Activated CD4-positive, alpha-beta T cell treated with anti-CD3 and anti-CD28 coated beads, Interleukin-2, amount 10 ng/mL, durations not matched to agents 24 days and 14 days (primary cell): Measurements from ENCODE around the gene KLHL30. TPM values are rescaled to one million over a fixed set of nuclear protein-coding genes. Genes with fewer than 3 reads are reported as not detected.
"Not testable (repeated sequence)": the region's sequence is repeated elsewhere in the genome, so short reads cannot be mapped to it uniquely, and the experiment has no call there.

Experiments used
- DNase-seq: peaks from one replicate; pipeline ENCODE4 v3.0.0; 2022
- H3K27ac Mint-ChIP-seq: one replicate; pipeline ENCODE4 v1.8.0; 2022; ENCODE audit warnings: mild to moderate bottlenecking, mixed read lengths
- H3K27me3 Mint-ChIP-seq: one replicate; pipeline ENCODE4 v1.8.0; 2022; ENCODE audit warnings: mixed read lengths
- H3K36me3 Mint-ChIP-seq: one replicate; pipeline ENCODE4 v1.8.0; 2022; ENCODE audit warnings: low read depth, mild to moderate bottlenecking, mixed read lengths
- H3K4me1 Mint-ChIP-seq: one replicate; pipeline ENCODE4 v1.8.0; 2021; ENCODE audit warnings: mixed read lengths
- H3K4me3 Mint-ChIP-seq: one replicate; pipeline ENCODE4 v1.8.0; 2022; ENCODE audit warnings: mild to moderate bottlenecking, moderate library complexity, mixed read lengths
- H3K9me3 Mint-ChIP-seq: one replicate; pipeline ENCODE4 v1.8.0; 2021; ENCODE audit warnings: mixed read lengths
- intact Hi-C: fragments of 100-400 bp; cut with micrococcal nuclease; formaldehyde crosslinking; loops from one replicate; pipeline ENCODE4 v1.15.1; 2023
- total RNA-seq: library from RNA; stranded (reverse); gene quantifications from 2 replicates; pipeline ENCODE4 v1.2.3, GENCODE V29; 2022

KLHL30 gene
- total RNA-seq, 1 donor from 2014 or later, result not detected

DNA sequence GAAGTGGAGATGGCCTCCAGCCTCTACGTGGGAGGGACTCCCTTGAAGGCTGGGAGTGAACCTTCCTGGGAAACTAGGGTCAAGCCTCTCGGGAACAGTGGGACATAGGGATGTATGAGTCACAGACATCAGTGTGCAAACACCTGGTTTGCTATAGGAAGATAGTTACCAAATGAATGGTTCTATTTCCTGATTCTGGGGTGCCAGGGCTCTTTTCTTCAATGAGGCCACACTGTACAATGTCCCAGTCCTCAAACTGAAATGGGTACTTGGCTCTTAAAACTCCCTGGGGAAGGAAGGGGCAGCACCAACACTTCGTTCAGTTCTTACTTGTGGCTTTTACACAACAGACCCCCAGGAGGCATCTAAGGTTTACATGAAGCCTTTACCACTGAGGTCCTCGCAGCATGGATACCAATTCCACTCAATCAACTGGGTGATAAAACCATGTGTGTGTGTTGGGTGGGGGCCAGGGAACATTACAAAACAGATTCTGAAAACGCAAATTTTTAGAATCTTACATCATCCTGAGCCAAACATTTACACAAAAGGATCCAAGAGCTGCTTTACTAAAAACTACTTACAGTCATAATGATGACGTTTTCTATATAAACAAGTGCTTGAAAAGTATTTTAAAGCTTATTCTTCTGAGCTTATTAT, 30.7 kb downstream of the KLHL30 start:
- Mint-ChIP-seq H3K4me1 (no peaks in the 10 kb centered on the region), H3K4me3 (no peak overlapping the region), H3K27ac (no peak overlapping the region)

DNA sequence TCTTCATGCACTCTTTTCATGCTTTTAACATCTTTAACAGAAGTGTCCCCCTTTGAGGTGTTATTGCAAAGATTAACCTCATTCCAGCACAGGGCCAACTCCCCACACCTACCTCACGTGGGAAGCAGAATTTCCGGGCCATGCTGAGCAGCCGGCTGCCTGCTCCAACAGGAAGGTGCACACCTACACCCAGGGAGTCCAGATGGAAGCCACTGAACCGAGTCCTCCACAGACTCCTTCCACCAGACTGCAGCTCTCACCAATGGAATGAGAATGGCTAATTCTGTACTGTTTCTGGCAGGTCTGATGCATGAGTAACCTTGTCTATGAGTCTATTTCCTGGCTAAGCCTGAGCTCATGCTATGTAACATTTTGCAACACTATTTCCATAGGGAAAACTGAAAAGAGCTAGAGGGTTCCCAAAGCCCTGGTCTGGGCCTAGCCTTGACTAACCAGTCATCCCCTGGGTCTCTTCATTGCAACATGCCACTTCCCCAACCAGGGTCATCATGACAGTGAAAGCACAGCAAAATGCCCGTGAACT, 31.3 kb downstream of the KLHL30 start:
- intact Hi-C loops, result no loop called here
- Mint-ChIP-seq H3K4me3 (no peak overlapping the region), H3K27ac (no peak overlapping the region), H3K27me3 (peaks cover 5% of the 10 kb centered on the region), H3K4me1 (no peaks in the 10 kb centered on the region), H3K9me3 (no peaks in the 10 kb centered on the region), H3K36me3 (peaks cover 34% of the 10 kb centered on the region)
- DNase-seq, result no peak

More for the DNA sequence above, 30.7 kb downstream of the KLHL30 start:
- Mint-ChIP-seq H3K36me3 (peaks cover 34% of the 10 kb centered on the region), H3K9me3 (no peaks in the 10 kb centered on the region), H3K27me3 (peaks cover 9% of the 10 kb centered on the region)
- DNase-seq, result no peak
- intact Hi-C loops, result no loop called here

DNA sequence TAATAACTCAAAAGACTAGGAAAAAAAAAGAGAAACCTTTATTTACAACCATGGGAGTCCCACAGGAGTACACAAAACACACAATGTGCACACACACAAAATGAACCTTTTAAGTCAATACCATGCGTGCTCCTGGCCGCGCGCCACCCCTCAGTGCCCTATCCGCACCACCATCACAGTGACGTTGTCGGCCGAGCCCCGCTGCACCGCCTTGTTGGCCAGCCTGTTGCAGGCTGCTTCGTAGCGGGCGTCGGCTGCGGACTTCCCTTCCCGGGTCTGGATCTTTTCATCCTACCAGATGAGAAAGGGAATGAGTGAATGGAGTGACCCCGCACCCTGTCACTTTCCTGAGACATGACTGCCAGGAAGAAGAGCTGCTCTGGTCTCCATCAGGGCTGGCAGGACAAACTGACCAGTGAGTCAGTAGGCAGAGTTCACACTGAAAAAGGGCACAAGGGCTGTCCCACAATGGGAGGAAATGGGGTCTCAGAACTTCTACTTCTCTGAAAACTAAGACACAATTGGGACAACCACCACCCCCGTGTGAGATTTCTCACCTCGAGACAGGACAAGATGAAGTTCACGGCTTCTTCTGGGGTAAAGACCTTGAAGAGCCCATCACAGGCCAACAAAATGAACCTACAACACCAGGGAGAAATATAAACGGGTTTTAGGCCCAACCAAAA, 32.1 kb downstream of the KLHL30 start:
- no peaks in the 10 kb centered on the region for H3K9me3 Mint-ChIP-seq
- H3K27ac Mint-ChIP-seq, result peak overlapping the region; percentile 15
- intact Hi-C loops, result no loop called here
- H3K4me3 Mint-ChIP-seq, result no peak overlapping the region
- no peaks in the 10 kb centered on the region for H3K27me3 Mint-ChIP-seq
- no peak for DNase-seq
- H3K36me3 Mint-ChIP-seq, result peaks cover 34% of the 10 kb centered on the region
- no peaks in the 10 kb centered on the region for H3K4me1 Mint-ChIP-seq

DNA sequence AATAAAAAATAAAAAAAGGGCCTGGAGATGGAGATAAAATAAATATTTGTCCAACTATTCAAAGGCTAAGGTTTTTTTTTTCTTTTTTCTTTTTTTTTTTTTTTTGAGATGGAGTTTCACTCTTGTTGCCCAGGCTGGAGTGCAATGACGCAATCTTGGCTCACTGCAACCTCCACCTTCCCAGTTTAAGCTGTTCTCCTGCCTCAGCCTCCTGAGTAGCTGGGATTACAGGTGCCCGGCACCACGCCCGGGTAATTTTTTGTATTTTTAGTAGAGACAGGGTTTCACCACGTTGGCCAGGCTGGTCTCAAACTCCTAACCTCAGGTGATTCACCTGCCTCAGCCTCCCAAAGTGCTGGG, 32.6 kb downstream of the KLHL30 start:
- H3K9me3 Mint-ChIP-seq, H3K27me3 Mint-ChIP-seq, intact Hi-C loops, H3K27ac Mint-ChIP-seq, DNase-seq, H3K4me1 Mint-ChIP-seq, H3K4me3 Mint-ChIP-seq: not testable (repeated sequence)
- H3K36me3 Mint-ChIP-seq, result peaks cover 37% of the 10 kb centered on the region

DNA sequence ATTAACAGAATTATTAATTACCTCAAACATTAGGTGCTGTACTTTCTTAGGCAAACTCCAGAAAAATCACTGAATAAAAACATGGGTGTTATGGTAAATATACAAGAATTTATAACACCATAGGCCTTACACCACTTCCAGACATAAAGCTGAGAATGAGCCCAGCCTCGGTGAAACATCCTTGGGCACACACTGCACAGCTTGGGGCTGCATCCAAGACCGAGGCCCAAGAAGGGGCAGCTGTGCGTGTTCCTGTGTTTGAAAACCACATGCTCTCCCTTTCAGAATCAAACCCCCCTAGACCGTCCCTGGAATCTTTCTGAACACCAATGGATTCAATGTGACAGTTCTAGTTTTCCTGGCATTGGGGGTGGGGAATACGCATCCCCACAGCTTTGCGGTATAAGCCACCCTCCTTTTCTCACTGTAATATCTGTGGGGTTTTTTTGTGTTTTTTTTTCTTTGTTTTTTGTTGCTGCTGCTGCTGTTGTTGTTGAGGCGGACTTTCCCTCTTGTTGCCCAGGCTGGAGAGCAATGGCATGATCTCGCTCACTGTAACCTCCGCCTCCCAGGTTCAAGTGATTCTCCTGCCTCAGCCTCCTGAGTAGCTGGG, 33.2 kb downstream of the KLHL30 start:
- H3K36me3 Mint-ChIP-seq, result peaks cover 41% of the 10 kb centered on the region
- DNase-seq, result no peak
- no peaks in the 10 kb centered on the region for H3K9me3 Mint-ChIP-seq
- H3K4me1 Mint-ChIP-seq, result no peaks in the 10 kb centered on the region
- H3K27ac Mint-ChIP-seq, result no peak overlapping the region
- H3K27me3 Mint-ChIP-seq, result no peaks in the 10 kb centered on the region
- intact Hi-C loops, result no loop called here
- no peak overlapping the region for H3K4me3 Mint-ChIP-seq

DNA sequence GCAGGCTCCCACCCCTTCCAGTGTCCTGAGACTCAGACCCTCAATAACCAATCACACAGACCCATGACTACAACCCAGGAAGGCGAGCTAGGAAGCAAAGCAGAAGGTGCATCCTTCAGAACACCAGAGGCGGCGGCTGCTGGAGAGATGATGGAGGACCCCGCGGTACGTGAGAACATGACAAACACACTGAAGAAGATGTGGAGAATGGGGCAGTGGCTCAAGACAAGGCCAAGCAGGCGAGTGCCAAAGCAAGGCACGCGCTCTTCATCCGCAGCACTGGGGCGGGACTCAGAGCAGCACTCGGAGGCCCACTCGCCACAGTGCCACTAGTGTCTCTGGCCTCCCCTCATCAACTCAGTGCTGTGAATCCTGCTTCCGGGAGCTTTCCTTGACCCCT, 34.0 kb downstream of the KLHL30 start:
- Mint-ChIP-seq H3K9me3 (no peaks in the 10 kb centered on the region), H3K36me3 (peaks cover 47% of the 10 kb centered on the region), H3K27ac (no peak overlapping the region)

DNA sequence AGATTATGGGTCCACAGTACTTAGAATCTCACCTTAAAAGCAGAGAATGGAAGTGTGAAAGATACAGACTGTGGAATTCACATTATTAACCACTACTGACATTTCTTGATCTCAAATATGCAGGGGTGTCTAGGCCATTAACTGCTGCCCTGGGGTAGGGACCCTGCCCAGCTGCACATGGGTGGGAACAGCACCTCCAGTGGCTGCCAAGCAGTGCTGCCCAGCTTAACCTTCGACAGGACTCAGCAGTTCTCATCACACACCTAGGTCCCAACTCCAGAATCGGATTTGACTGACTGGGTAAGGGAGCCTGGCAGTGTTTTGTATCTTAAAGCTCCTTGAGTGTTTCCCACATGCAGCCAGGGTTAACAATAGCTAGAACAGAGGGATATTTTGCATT, 35.2 kb downstream of the KLHL30 start:
- Mint-ChIP-seq H3K9me3 (no peaks in the 10 kb centered on the region), H3K36me3 (peaks cover 50% of the 10 kb centered on the region), H3K27me3 (no peaks in the 10 kb centered on the region), H3K27ac (no peak overlapping the region), H3K4me1 (no peaks in the 10 kb centered on the region), H3K4me3 (no peak overlapping the region)
- intact Hi-C loops, result no loop called here
- no peak for DNase-seq

More for the DNA sequence above, 34.0 kb downstream of the KLHL30 start:
- Mint-ChIP-seq H3K4me1 (no peaks in the 10 kb centered on the region), H3K27me3 (no peaks in the 10 kb centered on the region), H3K4me3 (no peak overlapping the region)
- no peak for DNase-seq
- intact Hi-C loops, result no loop called here

DNA sequence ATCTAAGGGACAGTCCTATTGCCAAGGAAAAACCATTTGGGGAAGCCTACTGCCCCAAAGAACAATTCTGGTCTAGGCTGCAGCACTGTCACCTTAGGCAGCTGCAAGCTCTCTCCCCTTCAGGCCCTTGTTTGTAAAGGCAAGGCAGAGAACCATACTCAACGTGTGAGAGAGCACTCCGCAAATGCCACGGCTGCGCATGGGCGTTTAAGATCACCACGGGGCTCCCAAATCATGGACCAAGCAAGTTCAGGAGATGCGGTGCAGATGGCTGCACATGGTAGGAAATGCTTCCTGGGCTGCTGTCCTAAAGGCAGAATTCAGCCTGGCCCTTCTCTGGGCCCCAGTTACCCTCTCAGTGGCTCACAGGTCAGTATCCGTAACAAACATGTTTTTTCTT, 35.8 kb downstream of the KLHL30 start:
- Mint-ChIP-seq H3K27me3 (no peaks in the 10 kb centered on the region), H3K27ac (no peak overlapping the region), H3K4me1 (no peaks in the 10 kb centered on the region), H3K36me3 (peaks cover 52% of the 10 kb centered on the region), H3K9me3 (no peaks in the 10 kb centered on the region), H3K4me3 (no peak overlapping the region)
- intact Hi-C loops, result no loop called here
- DNase-seq, result no peak

DNA sequence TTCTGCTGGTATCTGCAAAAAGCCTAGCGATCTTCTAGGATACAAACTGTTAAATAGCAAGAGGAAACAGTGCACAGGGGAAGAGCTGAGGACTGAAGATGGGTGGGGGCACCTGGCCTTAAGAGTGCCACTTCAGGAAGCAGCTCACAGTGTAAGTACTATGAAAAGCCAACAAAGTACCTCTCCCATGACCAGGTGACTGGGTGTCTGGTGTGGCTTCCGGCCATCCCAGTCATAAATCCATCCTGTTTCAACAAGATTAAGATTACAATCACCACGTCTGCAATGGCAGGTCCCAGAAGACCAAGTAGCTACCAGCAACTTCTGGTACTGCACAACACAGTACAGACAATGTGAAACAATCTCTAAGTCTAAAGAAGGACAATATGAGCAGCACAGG, 36.2 kb downstream of the KLHL30 start:
- Mint-ChIP-seq H3K9me3 (no peaks in the 10 kb centered on the region), H3K36me3 (peaks cover 54% of the 10 kb centered on the region), H3K4me3 (no peak overlapping the region), H3K27ac (no peak overlapping the region), H3K27me3 (no peaks in the 10 kb centered on the region), H3K4me1 (no peaks in the 10 kb centered on the region)
- intact Hi-C loops, result no loop called here
- DNase-seq, result no peak

DNA sequence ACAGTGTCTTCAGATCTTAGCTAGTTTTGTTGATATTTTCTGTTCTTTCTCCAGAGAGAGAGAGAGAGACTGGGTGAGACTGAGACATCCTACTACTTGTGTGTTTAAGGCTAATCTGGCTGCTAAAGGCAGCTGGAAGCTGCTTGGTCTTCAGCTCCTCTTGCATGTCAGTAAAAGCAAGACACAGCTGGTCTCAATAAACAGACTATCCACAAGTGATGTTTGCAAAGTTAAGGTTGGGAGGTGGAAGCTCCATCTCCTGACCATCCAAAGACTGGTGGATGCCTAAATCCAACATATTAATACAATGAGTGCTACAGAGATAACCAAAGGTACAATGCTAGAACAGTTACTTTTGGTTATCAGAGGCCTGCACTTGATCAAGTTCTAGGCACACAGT, 38.1 kb downstream of the KLHL30 start:
- DNase-seq, result no peak
- intact Hi-C loops, result no loop called here
- H3K27me3 Mint-ChIP-seq, result no peaks in the 10 kb centered on the region
- H3K4me1 Mint-ChIP-seq, result no peaks in the 10 kb centered on the region
- no peaks in the 10 kb centered on the region for H3K9me3 Mint-ChIP-seq
- peaks cover 56% of the 10 kb centered on the region for H3K36me3 Mint-ChIP-seq
- no peak overlapping the region for H3K4me3 Mint-ChIP-seq
- H3K27ac Mint-ChIP-seq, result no peak overlapping the region

DNA sequence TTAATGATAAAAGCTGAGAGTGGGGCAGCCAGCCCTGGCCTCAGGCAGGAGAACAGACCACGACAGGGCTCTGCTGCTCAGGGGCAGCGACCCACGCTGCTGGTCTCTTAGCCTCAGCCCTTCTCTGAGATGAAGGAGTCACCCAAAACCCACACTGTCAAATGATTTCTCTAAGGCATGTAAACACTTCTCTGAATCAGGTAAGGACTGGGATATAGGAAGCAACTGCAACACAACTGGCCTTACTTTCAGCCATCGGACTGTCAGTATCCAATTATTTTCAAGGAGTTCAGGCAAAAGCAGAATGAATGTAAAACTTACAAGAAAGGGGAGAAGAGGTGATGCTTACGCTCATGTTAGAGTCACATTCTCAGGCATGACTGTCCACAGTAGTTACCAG, 42.1 kb downstream of the KLHL30 start:
- Mint-ChIP-seq H3K9me3 (no peaks in the 10 kb centered on the region), H3K27me3 (no peaks in the 10 kb centered on the region), H3K36me3 (peaks cover 74% of the 10 kb centered on the region), H3K4me3 (no peak overlapping the region), H3K27ac (no peak overlapping the region), H3K4me1 (peaks cover 8% of the 10 kb centered on the region)
- no peak for DNase-seq
- intact Hi-C loops, result no loop called here

DNA sequence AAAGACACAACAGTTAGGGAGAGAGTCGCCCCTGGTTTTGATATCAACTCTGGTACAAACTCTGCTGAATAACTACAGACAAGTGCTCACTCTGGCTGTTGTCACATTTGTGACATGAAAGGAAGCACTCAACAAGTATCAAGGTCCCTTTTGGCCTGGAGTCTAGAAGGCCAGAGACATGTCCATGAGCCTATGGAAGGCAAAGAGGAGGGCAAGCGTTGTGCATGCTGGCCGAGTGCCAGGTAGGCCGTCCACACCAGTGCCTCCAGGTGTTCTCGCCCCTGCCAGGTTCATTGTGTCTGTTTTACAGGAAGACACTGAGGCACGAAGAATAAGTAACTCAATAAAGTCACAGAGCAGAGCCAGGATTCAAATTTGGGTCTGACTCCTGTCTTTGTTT, 43.9 kb downstream of the KLHL30 start:
- Mint-ChIP-seq H3K4me1 (peaks cover 8% of the 10 kb centered on the region), H3K9me3 (no peaks in the 10 kb centered on the region), H3K27ac (no peak overlapping the region), H3K27me3 (no peaks in the 10 kb centered on the region), H3K36me3 (peaks cover 78% of the 10 kb centered on the region), H3K4me3 (no peak overlapping the region)
- intact Hi-C loops, result no loop called here
- DNase-seq, result no peak

DNA sequence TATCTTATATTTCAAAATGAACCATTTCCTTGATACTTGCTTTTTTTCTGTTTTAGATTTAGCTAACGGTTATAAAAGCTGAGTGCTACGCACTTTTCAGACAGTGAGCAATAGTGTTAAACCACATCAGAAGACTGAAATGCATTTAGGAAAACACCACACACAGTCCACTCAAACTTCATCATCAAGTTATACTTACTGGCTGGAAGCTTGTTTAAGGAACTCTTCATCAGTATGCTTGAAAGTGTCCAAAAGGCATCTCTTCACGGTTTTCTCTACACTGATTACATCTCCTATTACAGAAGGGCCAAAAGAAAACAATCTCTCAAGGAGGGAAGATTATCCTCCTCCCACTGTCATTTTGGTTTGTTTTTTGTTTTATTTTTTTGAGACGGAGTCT, 45.4 kb downstream of the KLHL30 start:
- Mint-ChIP-seq H3K9me3 (no peaks in the 10 kb centered on the region), H3K27ac (no peak overlapping the region), H3K27me3 (no peaks in the 10 kb centered on the region), H3K36me3 (peaks cover 84% of the 10 kb centered on the region), H3K4me3 (no peak overlapping the region), H3K4me1 (peaks cover 8% of the 10 kb centered on the region)
- DNase-seq, result no peak
- intact Hi-C loops, result no loop called here
